Loucy (cell line): ENCODE data around the gene NAV2.

Experiments used
- CTCF ChIP-seq: fragments of 200-600 bp; sonication (generic); conservative IDR thresholded peaks from 2 replicates; pipeline ENCODE4 v1.5.1; 2014; ENCODE audit warnings: mild to moderate bottlenecking, antibody characterized with exemption, low read length
- EZH2phosphoT487 ChIP-seq: fragments of 200-600 bp; IDR thresholded peaks from 2 replicates; pipeline ENCODE4 v1.6.1; 2018; ENCODE audit warnings: antibody characterized with exemption, mild to moderate bottlenecking, moderate library complexity, borderline replicate concordance

GRCh38 chr11:19961225-19961624 is 248.6 kb downstream of the NAV2 start:
- no peak for TF ChIP-seq CTCF
- TF ChIP-seq EZH2phosphoT487: no peak
